ENCODE data around the gene PUM2. TPM values are rescaled to one million over a fixed set of nuclear protein-coding genes. Genes with fewer than 3 reads are reported as not detected.

PUM2 gene
- total and polyA plus RNA-seq, 2 of the 13 experiments (the other 11 are each of a cell fraction or from before 2014, with no cell fraction given), result 69.6 to 69.8 TPM

- TF ChIP-seq ZBTB33 (CRISPR knock-in tag; IDR thresholded peaks at IDR 0.05), result no peak; the same call in 1 of the 2 replicates
- TF ChIP-seq SALL2 (CRISPR knock-in tag; IDR thresholded peaks at IDR 0.05), result peak; percentile 46; the same call in 1 of the 2 replicates
- TF ChIP-seq ZNF792 (CRISPR knock-in tag; IDR thresholded peaks at IDR 0.05), result peak; percentile 74
- peak; percentile 55; the same call in 1 of the 2 replicates for TF ChIP-seq ZNF232 (CRISPR knock-in tag; IDR thresholded peaks at IDR 0.05; ENCODE audit: borderline replicate concordance)
- peak; percentile 80 for TF ChIP-seq MEIS2 (CRISPR knock-in tag; IDR thresholded peaks at IDR 0.05)
- peak; percentile 82 for TF ChIP-seq REPIN1 (CRISPR knock-in tag; IDR thresholded peaks at IDR 0.05; ENCODE audit: borderline replicate concordance, low read depth)
- TF ChIP-seq KLF9 (CRISPR knock-in tag; IDR thresholded peaks at IDR 0.05; ENCODE audit: low read depth), result peak; percentile 66; the same call in 1 of the 2 replicates
- peak; percentile 60 for TF ChIP-seq ERF (CRISPR knock-in tag; IDR thresholded peaks at IDR 0.05)
- TF ChIP-seq, protein P1, sequence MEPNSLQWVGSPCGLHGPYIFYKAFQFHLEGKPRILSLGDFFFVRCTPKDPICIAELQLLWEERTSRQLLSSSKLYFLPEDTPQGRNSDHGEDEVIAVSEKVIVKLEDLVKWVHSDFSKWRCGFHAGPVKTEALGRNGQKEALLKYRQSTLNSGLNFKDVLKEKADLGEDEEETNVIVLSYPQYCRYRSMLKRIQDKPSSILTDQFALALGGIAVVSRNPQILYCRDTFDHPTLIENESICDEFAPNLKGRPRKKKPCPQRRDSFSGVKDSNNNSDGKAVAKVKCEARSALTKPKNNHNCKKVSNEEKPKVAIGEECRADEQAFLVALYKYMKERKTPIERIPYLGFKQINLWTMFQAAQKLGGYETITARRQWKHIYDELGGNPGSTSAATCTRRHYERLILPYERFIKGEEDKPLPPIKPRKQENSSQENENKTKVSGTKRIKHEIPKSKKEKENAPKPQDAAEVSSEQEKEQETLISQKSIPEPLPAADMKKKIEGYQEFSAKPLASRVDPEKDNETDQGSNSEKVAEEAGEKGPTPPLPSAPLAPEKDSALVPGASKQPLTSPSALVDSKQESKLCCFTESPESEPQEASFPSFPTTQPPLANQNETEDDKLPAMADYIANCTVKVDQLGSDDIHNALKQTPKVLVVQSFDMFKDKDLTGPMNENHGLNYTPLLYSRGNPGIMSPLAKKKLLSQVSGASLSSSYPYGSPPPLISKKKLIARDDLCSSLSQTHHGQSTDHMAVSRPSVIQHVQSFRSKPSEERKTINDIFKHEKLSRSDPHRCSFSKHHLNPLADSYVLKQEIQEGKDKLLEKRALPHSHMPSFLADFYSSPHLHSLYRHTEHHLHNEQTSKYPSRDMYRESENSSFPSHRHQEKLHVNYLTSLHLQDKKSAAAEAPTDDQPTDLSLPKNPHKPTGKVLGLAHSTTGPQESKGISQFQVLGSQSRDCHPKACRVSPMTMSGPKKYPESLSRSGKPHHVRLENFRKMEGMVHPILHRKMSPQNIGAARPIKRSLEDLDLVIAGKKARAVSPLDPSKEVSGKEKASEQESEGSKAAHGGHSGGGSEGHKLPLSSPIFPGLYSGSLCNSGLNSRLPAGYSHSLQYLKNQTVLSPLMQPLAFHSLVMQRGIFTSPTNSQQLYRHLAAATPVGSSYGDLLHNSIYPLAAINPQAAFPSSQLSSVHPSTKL (CRISPR knock-in tag; IDR thresholded peaks at IDR 0.05), result peak; percentile 76
- peak; percentile 84 for TF ChIP-seq TARDBP (CRISPR knock-in tag; IDR thresholded peaks at IDR 0.05)
- no peak for TF ChIP-seq NFAT5 (CRISPR knock-in tag; IDR thresholded peaks at IDR 0.05)
- no peak for TF ChIP-seq ZNF703 (CRISPR knock-in tag; IDR thresholded peaks at IDR 0.05; ENCODE audit: borderline replicate concordance)
- no peak for TF ChIP-seq ZNF329 (CRISPR knock-in tag; IDR thresholded peaks at IDR 0.05; ENCODE audit: low read depth)
- no peak for TF ChIP-seq ZNF749 (CRISPR knock-in tag; IDR thresholded peaks at IDR 0.05; ENCODE audit: borderline replicate concordance)
- peak; percentile 65 for TF ChIP-seq ZSCAN25 (CRISPR knock-in tag; IDR thresholded peaks at IDR 0.05)
- peak; percentile 89 for TF ChIP-seq HMG20B (CRISPR knock-in tag; conservative IDR thresholded peaks at IDR 0.05)
- peak; percentile 17; the same call in 1 of the 2 replicates for TF ChIP-seq ZKSCAN5 (CRISPR knock-in tag; IDR thresholded peaks at IDR 0.05)
These were observed 136.7 kb downstream of the PUM2 start (continued) for GRCh38 chr2:20213651-20214565.
